Mesendoderm (in vitro differentiated cells): Measurements from ENCODE around the gene BDKRB2.

ENCODE experiments used
- DNase-seq: peaks from one replicate; pipeline ENCODE4 v3.0.0; 2013
- H2AK5ac ChIP-seq: 2 replicates; pipeline ENCODE4 v1.6.1; 2013; ENCODE audit warnings: low read length, inconsistent platforms
- H2BK120ac ChIP-seq: 2 replicates; pipeline ENCODE4 v1.6.1; 2013; ENCODE audit warnings: low read depth, mild to moderate bottlenecking, low read length, moderate library complexity, mixed read lengths
- H2BK15ac ChIP-seq: replicated peaks from 2 replicates; pipeline ENCODE4 v1.6.1; 2013; ENCODE audit warnings: low read depth, mild to moderate bottlenecking, moderate library complexity
- H2BK5ac ChIP-seq: 2 replicates; pipeline ENCODE4 v1.6.1; 2013; ENCODE audit warnings: low read length, inconsistent platforms
- H3K18ac ChIP-seq: 2 replicates; pipeline ENCODE4 v1.6.1; 2013; ENCODE audit warnings: mild to moderate bottlenecking, low read length, mixed read lengths
- H3K23ac ChIP-seq: one replicate; pipeline ENCODE4 v1.6.1; 2013; ENCODE audit warnings: low read length
- H3K27ac ChIP-seq: 2 replicates; pipeline ENCODE4 v1.5.1; 2013; ENCODE audit warnings: low read depth, mild to moderate bottlenecking, inconsistent platforms, low read length, moderate library complexity
- H3K27me3 ChIP-seq: 2 replicates; pipeline ENCODE4 v1.6.1; 2013; ENCODE audit warnings: low read length, control low read depth, mild to moderate bottlenecking, inconsistent platforms; ENCODE audit not compliant: insufficient read depth, poor library complexity
- H3K36me3 ChIP-seq: 2 replicates; pipeline ENCODE4 v1.6.1; 2013; ENCODE audit warnings: low read length, inconsistent platforms; ENCODE audit not compliant: control insufficient read depth, insufficient read depth
- H3K4ac ChIP-seq: one replicate; pipeline ENCODE4 v1.6.1; 2013; ENCODE audit warnings: low read depth, mild to moderate bottlenecking, low read length, moderate library complexity
- H3K4me1 ChIP-seq: 2 replicates; pipeline ENCODE4 v1.6.1; 2013; ENCODE audit warnings: low read depth, low read length, inconsistent platforms; ENCODE audit not compliant: control insufficient read depth
- H3K4me2 ChIP-seq: 2 replicates; pipeline ENCODE4 v1.6.1; 2013; ENCODE audit warnings: low read length
- H3K4me3 ChIP-seq: 2 replicates; pipeline ENCODE4 v1.5.1; 2013; ENCODE audit warnings: mild to moderate bottlenecking, low read length
- H3K56ac ChIP-seq: one replicate; pipeline ENCODE4 v1.6.1; 2013; ENCODE audit warnings: low read length
- H3K79me1 ChIP-seq: 2 replicates; pipeline ENCODE4 v1.6.1; 2013; ENCODE audit warnings: low read length, inconsistent platforms
- H3K79me2 ChIP-seq: 2 replicates; pipeline ENCODE4 v1.6.1; 2013; ENCODE audit warnings: mild to moderate bottlenecking, low read length; ENCODE audit not compliant: control insufficient read depth, insufficient read depth
- H3K9ac ChIP-seq: 2 replicates; pipeline ENCODE4 v1.6.1; 2013; ENCODE audit warnings: low read length, inconsistent platforms
- H4K5ac ChIP-seq: one replicate; pipeline ENCODE4 v1.6.1; 2013; ENCODE audit warnings: low read length
- H4K8ac ChIP-seq: one replicate; pipeline ENCODE4 v1.6.1; 2013; ENCODE audit warnings: low read depth, mild to moderate bottlenecking, control low read depth, low read length, moderate library complexity
- WGBS: extraction: QIAGEN DNeasy Blood & Tissue Kit; methylation state at CpG from one replicate; pipeline ENCODE4 v1.1.7; 2013; ENCODE audit warnings: low lambda C conversion rate, missing lambda C conversion rate; ENCODE audit not compliant: insufficient coverage; ENCODE audit errors: extremely low coverage; 5-methylcytosine and 5-hydroxymethylcytosine counted together

BDKRB2 gene

GRCh38 chr14:96255501-96256366, 51.1 kb downstream of the BDKRB2 start, which contains the start of gene BDKRB1:
TSS of gene BDKRB1 (plus strand) at chr14:96256210. CDS start at chr14:96263683, 7,473 bp downstream.
- Histone ChIP-seq H3K79me2 (no peaks in the 10 kb centered on the region), H2BK5ac (no peak within 1 kb of the TSS), H3K27ac (no peak within 1 kb of the TSS), H3K27me3 (no peaks in the 10 kb centered on the region), H3K18ac (no peak within 1 kb of the TSS), H3K4me1 (peaks cover 2% of the 10 kb centered on the region), H2AK5ac (no peak within 1 kb of the TSS), H3K56ac (no peak within 1 kb of the TSS), H3K36me3 (no peaks in the 10 kb centered on the region), H4K8ac (no peak within 1 kb of the TSS), H3K23ac (no peak within 1 kb of the TSS), H3K4me3 (no peak within 1 kb of the TSS), H3K79me1 (no peaks in the 10 kb centered on the region), H4K5ac (no peak within 1 kb of the TSS), H3K9ac (no peak within 1 kb of the TSS), H3K4me2 (no peak within 1 kb of the TSS), H3K4ac (no peak within 1 kb of the TSS), H2BK120ac (no peak within 1 kb of the TSS), H2BK15ac (no peak within 1 kb of the TSS)
- DNase-seq = no peak
- WGBS = no CpG with 5 or more reads among the region's 12 CpGs

GRCh38 chr14:96256407-96256806, 51.8 kb downstream of the BDKRB2 start:
- Histone ChIP-seq H3K56ac (no peak overlapping the region), H2BK15ac (no peak overlapping the region), H3K18ac (no peak overlapping the region), H4K5ac (no peak overlapping the region), H2AK5ac (no peak overlapping the region), H3K27ac (no peak overlapping the region), H3K4ac (no peak overlapping the region), H3K9ac (no peak overlapping the region), H3K27me3 (no peaks in the 10 kb centered on the region), H4K8ac (no peak overlapping the region), H2BK120ac (no peak overlapping the region), H2BK5ac (no peak overlapping the region), H3K23ac (no peak overlapping the region), H3K4me1 (peaks cover 2% of the 10 kb centered on the region), H3K79me1 (no peaks in the 10 kb centered on the region), H3K79me2 (no peaks in the 10 kb centered on the region), H3K4me3 (no peak overlapping the region), H3K4me2 (no peak overlapping the region), H3K36me3 (no peaks in the 10 kb centered on the region)
- DNase-seq = no peak
- no CpG with 5 or more reads among the region's 4 CpGs for WGBS

DNA sequence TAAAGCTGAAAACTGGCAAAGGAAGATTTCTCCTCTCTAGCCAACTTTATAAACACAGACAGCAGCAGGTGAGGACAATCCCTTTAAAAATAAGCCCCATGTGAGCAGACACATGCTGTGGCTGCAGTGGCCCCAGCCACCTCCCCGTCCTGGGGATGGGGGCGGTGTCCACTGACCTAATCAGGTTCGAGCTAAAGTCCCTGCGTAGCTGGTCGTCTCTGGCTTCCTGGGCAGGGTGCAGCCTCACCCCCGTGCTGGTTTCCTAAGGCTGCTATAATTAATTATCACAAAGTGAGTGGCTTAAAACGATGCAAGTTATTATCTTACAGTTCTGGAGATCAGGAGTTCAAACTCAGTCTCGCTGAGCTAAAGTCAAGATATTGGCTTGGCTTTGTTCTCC, 52.4 kb downstream of the BDKRB2 start:
- Histone ChIP-seq H2BK5ac (no peak overlapping the region), H2AK5ac (no peak overlapping the region), H3K79me1 (no peaks in the 10 kb centered on the region), H3K4me1 (peaks cover 2% of the 10 kb centered on the region), H3K4me2 (no peak overlapping the region), H3K4ac (no peak overlapping the region), H4K5ac (no peak overlapping the region), H3K23ac (no peak overlapping the region), H3K79me2 (no peaks in the 10 kb centered on the region), H3K36me3 (no peaks in the 10 kb centered on the region), H2BK120ac (no peak overlapping the region), H3K27ac (no peak overlapping the region), H2BK15ac (no peak overlapping the region), H3K27me3 (no peaks in the 10 kb centered on the region), H3K56ac (no peak overlapping the region), H3K18ac (no peak overlapping the region), H3K9ac (no peak overlapping the region), H3K4me3 (no peak overlapping the region), H4K8ac (no peak overlapping the region)
- DNase-seq = no peak
- no CpG with 5 or more reads among the region's 8 CpGs for WGBS

- H2BK15ac ChIP-seq = no peak overlapping the region
- no peak overlapping the region for H4K5ac ChIP-seq
- no peak for DNase-seq
- no peak overlapping the region for H3K27ac ChIP-seq
- H2AK5ac ChIP-seq = no peak overlapping the region
- H3K23ac ChIP-seq = no peak overlapping the region
- H3K9ac ChIP-seq = no peak overlapping the region
- H2BK5ac ChIP-seq = no peak overlapping the region
- H3K4ac ChIP-seq = no peak overlapping the region
- no peaks in the 10 kb centered on the region for H3K27me3 ChIP-seq
- H3K4me1 ChIP-seq = peaks cover 2% of the 10 kb centered on the region
- H3K4me2 ChIP-seq = no peak overlapping the region
- H3K79me2 ChIP-seq = no peaks in the 10 kb centered on the region
- H4K8ac ChIP-seq = no peak overlapping the region
- H3K4me3 ChIP-seq = no peak overlapping the region
- H3K79me1 ChIP-seq = no peaks in the 10 kb centered on the region
- H3K56ac ChIP-seq = no peak overlapping the region
- no peak overlapping the region for H2BK120ac ChIP-seq
- H3K36me3 ChIP-seq = no peaks in the 10 kb centered on the region
- H3K18ac ChIP-seq = no peak overlapping the region
Measured at GRCh38 chr14:96257900-96258299, 53.3 kb downstream of the BDKRB2 start.

- H3K56ac ChIP-seq = no peak overlapping the region
- H3K4me2 ChIP-seq = no peak overlapping the region
- no CpG with 5 or more reads among the region's 2 CpGs for WGBS
- H3K79me1 ChIP-seq = no peaks in the 10 kb centered on the region
- H3K18ac ChIP-seq = no peak overlapping the region
- DNase-seq = no peak
- H4K8ac ChIP-seq = no peak overlapping the region
- no peaks in the 10 kb centered on the region for H3K27me3 ChIP-seq
- no peaks in the 10 kb centered on the region for H3K79me2 ChIP-seq
- no peak overlapping the region for H2BK5ac ChIP-seq
- H2BK120ac ChIP-seq = no peak overlapping the region
- H3K9ac ChIP-seq = no peak overlapping the region
- no peaks in the 10 kb centered on the region for H3K36me3 ChIP-seq
- no peaks in the 10 kb centered on the region for H3K4me1 ChIP-seq
- no peak overlapping the region for H2AK5ac ChIP-seq
- H3K23ac ChIP-seq = no peak overlapping the region
- no peak overlapping the region for H3K27ac ChIP-seq
- no peak overlapping the region for H4K5ac ChIP-seq
- H3K4ac ChIP-seq = no peak overlapping the region
- no peak overlapping the region for H2BK15ac ChIP-seq
- no peak overlapping the region for H3K4me3 ChIP-seq
Measured at GRCh38 chr14:96260341-96260821, 55.7 kb downstream of the BDKRB2 start.

- no peak overlapping the region for H3K4ac ChIP-seq
- H2BK120ac ChIP-seq = no peak overlapping the region
- H3K18ac ChIP-seq = no peak overlapping the region
- no CpG with 5 or more reads among the region's 5 CpGs for WGBS
- no peak overlapping the region for H3K4me2 ChIP-seq
- no peak overlapping the region for H4K5ac ChIP-seq
- no peak overlapping the region for H3K56ac ChIP-seq
- H3K79me2 ChIP-seq = no peaks in the 10 kb centered on the region
- H2AK5ac ChIP-seq = no peak overlapping the region
- H3K27me3 ChIP-seq = no peaks in the 10 kb centered on the region
- no peak overlapping the region for H2BK5ac ChIP-seq
- no peak overlapping the region for H4K8ac ChIP-seq
- H3K9ac ChIP-seq = no peak overlapping the region
- H3K4me1 ChIP-seq = no peaks in the 10 kb centered on the region
- H3K79me1 ChIP-seq = no peaks in the 10 kb centered on the region
- H3K23ac ChIP-seq = no peak overlapping the region
- no peak overlapping the region for H2BK15ac ChIP-seq
- H3K27ac ChIP-seq = no peak overlapping the region
- H3K4me3 ChIP-seq = no peak overlapping the region
- no peak for DNase-seq
- H3K36me3 ChIP-seq = no peaks in the 10 kb centered on the region
Measured at GRCh38 chr14:96261053-96261452, 56.4 kb downstream of the BDKRB2 start.
